WERI-Rb-1 (cell line): Measurements from ENCODE around the gene TTC1.

Experiments
- DNase-seq: peaks from one replicate; pipeline ENCODE4 v3.0.0-alpha.2; 2020
- H3K27ac ChIP-seq: fragments of 250-450 bp; sonication (Bioruptor Pico); 2 replicates; pipeline ENCODE4 v1.5.1; 2020; ENCODE audit warnings: mild to moderate bottlenecking, moderate library complexity
- H3K27me3 ChIP-seq: fragments of 250-450 bp; sonication (Bioruptor Pico); 2 replicates; pipeline ENCODE4 v1.5.1; 2021; ENCODE audit warnings: mild to moderate bottlenecking, low read depth, moderate library complexity; ENCODE audit not compliant: insufficient read depth, severe bottlenecking
- H3K36me3 ChIP-seq: fragments of 250-450 bp; sonication (Bioruptor Pico); 2 replicates; pipeline ENCODE4 v1.5.1; 2020; ENCODE audit warnings: mild to moderate bottlenecking, moderate library complexity
- H3K4me3 ChIP-seq: 2 replicates; pipeline ENCODE4 v1.5.1; 2011; ENCODE audit warnings: low read depth, mild to moderate bottlenecking, control low read depth, low read length
- H3K9me3 ChIP-seq: fragments of 250-450 bp; sonication (Bioruptor Pico); 2 replicates; pipeline ENCODE4 v1.5.1; 2021; ENCODE audit warnings: mild to moderate bottlenecking, moderate library complexity; ENCODE audit not compliant: severe bottlenecking
- TF ChIP-seq, protein P1 (sequence below): IDR thresholded peaks from 2 replicates; pipeline ENCODE4 v1.5.1; 2011; ENCODE audit warnings: low read depth, mild to moderate bottlenecking, control low read depth, inconsistent platforms, low read length

The TTC1 gene

GRCh38 chr5:160040471-160040835 is 31.5 kb downstream of the TTC1 start:
- Histone ChIP-seq H3K36me3 (peaks cover 27% of the 10 kb centered on the region), H3K27ac (no peak overlapping the region)
- TF ChIP-seq, protein P1, sequence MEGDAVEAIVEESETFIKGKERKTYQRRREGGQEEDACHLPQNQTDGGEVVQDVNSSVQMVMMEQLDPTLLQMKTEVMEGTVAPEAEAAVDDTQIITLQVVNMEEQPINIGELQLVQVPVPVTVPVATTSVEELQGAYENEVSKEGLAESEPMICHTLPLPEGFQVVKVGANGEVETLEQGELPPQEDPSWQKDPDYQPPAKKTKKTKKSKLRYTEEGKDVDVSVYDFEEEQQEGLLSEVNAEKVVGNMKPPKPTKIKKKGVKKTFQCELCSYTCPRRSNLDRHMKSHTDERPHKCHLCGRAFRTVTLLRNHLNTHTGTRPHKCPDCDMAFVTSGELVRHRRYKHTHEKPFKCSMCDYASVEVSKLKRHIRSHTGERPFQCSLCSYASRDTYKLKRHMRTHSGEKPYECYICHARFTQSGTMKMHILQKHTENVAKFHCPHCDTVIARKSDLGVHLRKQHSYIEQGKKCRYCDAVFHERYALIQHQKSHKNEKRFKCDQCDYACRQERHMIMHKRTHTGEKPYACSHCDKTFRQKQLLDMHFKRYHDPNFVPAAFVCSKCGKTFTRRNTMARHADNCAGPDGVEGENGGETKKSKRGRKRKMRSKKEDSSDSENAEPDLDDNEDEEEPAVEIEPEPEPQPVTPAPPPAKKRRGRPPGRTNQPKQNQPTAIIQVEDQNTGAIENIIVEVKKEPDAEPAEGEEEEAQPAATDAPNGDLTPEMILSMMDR = no peak

DNA sequence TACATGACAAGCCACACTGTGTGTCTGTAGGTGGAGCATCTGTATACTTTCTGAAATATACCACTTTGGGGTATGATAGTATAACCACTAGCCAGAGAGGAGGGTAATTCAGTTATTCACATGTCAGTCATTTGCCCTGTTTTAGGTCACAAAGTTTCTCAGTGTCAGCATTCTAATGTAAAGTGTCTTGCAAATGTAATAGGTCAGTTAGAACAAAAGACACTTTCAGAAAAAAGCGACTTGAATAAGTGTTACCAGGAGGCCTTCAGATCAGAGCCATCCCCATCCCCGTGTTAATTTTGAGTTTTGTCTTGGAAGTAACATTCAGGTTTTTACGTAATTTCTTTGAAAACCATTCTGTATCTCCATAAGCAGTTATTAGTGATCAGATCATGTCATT is 33.7 kb downstream of the TTC1 start:
- TF ChIP-seq, protein P1 = no peak

More at GRCh38 chr5:160040471-160040835, 31.5 kb downstream of the TTC1 start:
- DNase-seq = no peak
- H3K9me3 ChIP-seq = no peaks in the 10 kb centered on the region
- H3K4me3 ChIP-seq = no peak overlapping the region
- H3K27me3 ChIP-seq = no peaks in the 10 kb centered on the region

GRCh38 chr5:160044391-160044804 is 35.5 kb downstream of the TTC1 start:
- DNase-seq = no peak
- H3K4me3 ChIP-seq = no peak overlapping the region
- H3K36me3 ChIP-seq = peaks cover 13% of the 10 kb centered on the region
- H3K27me3 ChIP-seq = no peaks in the 10 kb centered on the region
- no peak overlapping the region for H3K27ac ChIP-seq
- TF ChIP-seq, protein P1 = no peak
- H3K9me3 ChIP-seq = no peaks in the 10 kb centered on the region

More for the DNA sequence above, 33.7 kb downstream of the TTC1 start:
- Histone ChIP-seq H3K27me3 (no peaks in the 10 kb centered on the region), H3K9me3 (no peaks in the 10 kb centered on the region), H3K4me3 (no peak overlapping the region), H3K36me3 (peaks cover 17% of the 10 kb centered on the region), H3K27ac (no peak overlapping the region)
- DNase-seq = no peak

DNA sequence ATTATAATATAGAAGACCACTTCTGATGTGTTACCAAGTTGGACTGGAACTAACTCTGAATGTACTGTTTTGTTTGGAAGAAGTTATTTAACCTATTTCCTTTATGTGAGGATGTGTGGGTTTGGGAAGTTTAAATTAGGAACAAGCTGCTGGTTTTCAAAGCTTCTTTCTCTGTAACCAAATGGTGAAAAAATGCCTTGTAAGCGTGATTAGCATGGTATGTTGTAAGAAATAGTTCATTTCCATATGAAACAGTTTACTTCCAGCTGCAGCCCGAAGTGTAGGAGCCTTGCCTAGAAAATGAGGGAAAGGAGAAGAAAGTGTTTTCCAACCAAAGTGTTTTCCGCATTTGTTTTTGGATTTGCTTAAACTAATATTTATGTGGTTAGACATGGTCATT is 36.0 kb downstream of the TTC1 start:
- TF ChIP-seq, protein P1 = no peak
- Histone ChIP-seq H3K9me3 (no peaks in the 10 kb centered on the region), H3K27ac (no peak overlapping the region), H3K27me3 (no peaks in the 10 kb centered on the region), H3K4me3 (no peak overlapping the region), H3K36me3 (peaks cover 12% of the 10 kb centered on the region)
- no peak for DNase-seq

DNA sequence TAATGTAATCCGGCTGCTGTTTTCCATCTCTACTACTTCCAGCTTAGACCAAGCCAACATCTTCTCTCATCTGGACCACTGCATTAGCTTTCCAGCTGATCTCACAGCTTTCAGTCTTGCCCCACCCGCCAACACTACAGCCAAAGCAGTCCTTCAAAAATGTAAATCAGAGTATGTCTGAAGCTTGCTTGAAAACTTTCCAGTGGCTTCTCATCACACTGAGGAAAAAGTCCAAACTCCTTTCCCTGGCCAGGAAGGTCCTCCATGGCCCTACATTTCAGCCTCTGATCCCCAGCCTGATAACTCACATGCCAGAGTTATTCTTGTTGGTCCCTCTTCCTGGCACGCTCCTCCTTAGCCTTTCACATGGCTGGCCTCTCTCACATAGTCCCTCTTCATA is 38.5 kb downstream of the TTC1 start:
- Histone ChIP-seq H3K4me3 (no peak overlapping the region), H3K9me3 (no peaks in the 10 kb centered on the region), H3K27me3 (no peaks in the 10 kb centered on the region), H3K27ac (no peak overlapping the region), H3K36me3 (peaks cover 30% of the 10 kb centered on the region)
- TF ChIP-seq, protein P1 = no peak
- DNase-seq = no peak

GRCh38 chr5:160048131-160048530 is 39.2 kb downstream of the TTC1 start:
- TF ChIP-seq, protein P1 = no peak
- Histone ChIP-seq H3K9me3 (no peaks in the 10 kb centered on the region), H3K4me3 (no peak overlapping the region), H3K27me3 (no peaks in the 10 kb centered on the region), H3K36me3 (peaks cover 37% of the 10 kb centered on the region), H3K27ac (no peak overlapping the region)
- DNase-seq = no peak
